Measurements from ENCODE around the gene PSMB11. TPM values are rescaled to one million over a fixed set of nuclear protein-coding genes. Genes with fewer than 3 reads are reported as not detected.

Gene PSMB11
- total RNA-seq, 1 experiment from 2014 or later: not detected

DNA sequence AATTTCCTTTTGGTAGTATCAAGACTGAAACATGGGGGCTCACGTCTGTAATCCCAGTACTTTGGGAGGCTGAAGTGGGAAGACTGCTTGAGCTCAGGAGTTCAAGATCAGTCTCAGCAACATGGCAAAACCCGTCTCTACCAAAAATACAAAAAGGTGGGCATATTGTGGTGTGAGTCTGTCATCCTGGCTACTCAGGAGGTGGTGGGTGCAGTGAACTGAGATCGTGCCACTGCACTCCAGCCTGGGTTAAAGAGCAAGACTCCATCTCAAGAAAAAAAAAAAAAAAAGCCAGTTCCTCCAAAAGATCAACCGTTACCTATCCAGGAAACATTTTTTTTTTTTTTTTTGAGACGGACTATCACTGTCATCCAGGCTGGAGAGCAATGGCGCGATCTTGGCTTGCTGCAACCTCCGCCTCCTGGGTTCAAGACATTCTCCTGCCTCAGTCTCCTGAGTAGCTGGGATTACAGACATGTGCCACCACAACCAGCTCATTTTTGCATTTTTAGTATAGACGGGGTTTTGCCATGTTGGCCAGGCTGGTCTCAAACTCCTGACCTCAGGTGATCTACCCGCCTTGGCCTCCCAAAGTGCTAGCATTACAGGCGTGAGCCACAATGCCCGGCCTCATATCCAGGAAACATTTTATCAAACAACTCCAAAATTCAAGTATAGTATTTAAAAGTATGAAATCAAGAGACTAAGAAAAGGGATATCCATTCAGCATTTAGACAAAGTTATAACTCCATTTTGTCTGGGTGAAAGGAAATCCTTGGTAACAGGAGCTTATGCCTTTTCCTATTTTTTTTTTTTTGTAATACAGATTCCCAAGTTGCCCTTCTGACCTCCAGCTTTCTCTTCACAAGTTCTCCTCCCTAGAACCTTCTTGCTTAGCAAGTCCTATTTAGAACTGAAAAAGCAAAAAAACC, 49.5 kb downstream of the PSMB11 start:
- DNase-seq: no peak
- Histone ChIP-seq H3K36me3 (peaks cover 52% of the 10 kb centered on the region), H3K9me3 (replicated peaks) (no peaks in the 10 kb centered on the region), H3K27ac (no peak overlapping the region), H3K4me3 (no peak overlapping the region), H3K4me1 (peaks cover 2% of the 10 kb centered on the region; the same call in 1 of the 2 replicates), H3K27me3 (no peaks in the 10 kb centered on the region)

DNA sequence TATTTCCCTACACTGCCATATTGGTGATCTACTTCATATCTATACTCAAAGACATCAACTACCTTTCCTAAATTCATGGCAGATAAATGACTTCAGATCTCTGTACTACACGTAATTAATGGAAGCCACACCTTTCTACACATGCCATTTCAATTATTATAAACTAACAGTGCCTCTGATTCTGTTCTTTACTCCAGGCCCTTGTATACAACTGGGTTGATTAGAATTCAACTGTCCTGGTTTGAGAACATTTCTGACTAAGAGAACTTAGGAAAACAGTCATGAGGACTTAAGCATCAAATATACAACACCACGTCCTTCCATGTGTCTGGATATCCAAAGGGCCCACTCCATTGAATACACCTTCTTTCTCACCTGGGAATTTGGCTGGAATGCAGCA, 51.1 kb downstream of the PSMB11 start:
- Histone ChIP-seq H3K27me3 (no peaks in the 10 kb centered on the region), H3K9me3 (replicated peaks) (no peaks in the 10 kb centered on the region), H3K27ac (no peak overlapping the region), H3K4me3 (no peak overlapping the region), H3K36me3 (peaks cover 43% of the 10 kb centered on the region), H3K4me1 (peaks cover 2% of the 10 kb centered on the region; the same call in 1 of the 2 replicates)
- DNase-seq: no peak

DNA sequence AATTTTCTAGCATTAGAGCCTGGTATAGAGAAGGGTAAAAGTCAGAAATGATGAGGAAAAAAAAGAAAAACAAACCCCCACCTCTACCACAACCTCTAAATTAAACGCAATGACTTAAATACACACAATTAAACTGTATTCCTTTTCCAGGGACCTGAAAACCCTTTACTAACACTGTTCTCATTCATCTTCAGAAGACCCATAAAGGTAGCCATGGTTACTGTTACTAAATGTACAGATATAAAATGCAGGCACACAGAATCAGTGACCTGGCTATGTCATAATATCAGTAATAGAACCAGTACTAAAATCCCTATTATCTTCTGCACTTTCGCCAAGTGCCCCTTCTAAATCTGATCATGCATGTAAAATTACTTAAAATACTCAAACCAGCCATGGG, 51.5 kb downstream of the PSMB11 start:
- Histone ChIP-seq H3K4me3 (no peak overlapping the region; the same call in 1 of the 2 replicates), H3K27ac (no peak overlapping the region), H3K9me3 (replicated peaks) (no peaks in the 10 kb centered on the region), H3K36me3 (peaks cover 43% of the 10 kb centered on the region), H3K27me3 (no peaks in the 10 kb centered on the region), H3K4me1 (peaks cover 2% of the 10 kb centered on the region; the same call in 1 of the 2 replicates)
- DNase-seq: no peak

Other genes starting within 250 kb of the PSMB11 start
- 46.2 and 47.8 TPM in 2 replicates for gene SLC7A7, start 226.8 kb upstream of the PSMB11 start, total RNA-seq (2014; rRNA removed; shearing (Covaris generic))
- gene MRPL52, start 212.3 kb upstream of the PSMB11 start, total RNA-seq (2014; rRNA removed; shearing (Covaris generic)): 65.1 and 95.5 TPM in 2 replicates
- 96.7 and 98.7 TPM in 2 replicates for gene MMP14, start 205.6 kb upstream of the PSMB11 start, total RNA-seq (2014; rRNA removed; shearing (Covaris generic))
- gene LRP10, start 170.5 kb upstream of the PSMB11 start, total RNA-seq (2014; rRNA removed; shearing (Covaris generic)): 12.2 and 12.5 TPM in 2 replicates
- gene REM2, start 159.0 kb upstream of the PSMB11 start, total RNA-seq (2014; rRNA removed; shearing (Covaris generic)): not detected in 2 replicates
- 83.8 and 92.9 TPM in 2 replicates for gene RBM23, start 123.1 kb upstream of the PSMB11 start, total RNA-seq (2014; rRNA removed; shearing (Covaris generic))
- 104 and 113 TPM in 2 replicates for gene PRMT5, start 112.8 kb upstream of the PSMB11 start, total RNA-seq (2014; rRNA removed; shearing (Covaris generic))
- 42.9 and 44.5 TPM in 2 replicates for gene HAUS4, start 85.1 kb upstream of the PSMB11 start, total RNA-seq (2014; rRNA removed; shearing (Covaris generic))
- gene AJUBA, start 59.7 kb upstream of the PSMB11 start, total RNA-seq (2014; rRNA removed; shearing (Covaris generic)): 41.1 and 47.3 TPM in 2 replicates
- gene C14orf93, start 32.1 kb upstream of the PSMB11 start, total RNA-seq (2014; rRNA removed; shearing (Covaris generic)): 11.9 and 13.5 TPM in 2 replicates
- 224 and 242 TPM in 2 replicates for gene PSMB5, start 7.3 kb upstream of the PSMB11 start, total RNA-seq (2014; rRNA removed; shearing (Covaris generic))
- gene CDH24, start 15.3 kb downstream of the PSMB11 start, total RNA-seq (2014; rRNA removed; shearing (Covaris generic)): 8.3 and 9.6 TPM in 2 replicates
- gene ACIN1, start 52.9 kb downstream of the PSMB11 start, total RNA-seq (2014; rRNA removed; shearing (Covaris generic)): 143 and 164 TPM in 2 replicates
- gene C14orf119, start 53.3 kb downstream of the PSMB11 start, total RNA-seq (2014; rRNA removed; shearing (Covaris generic)): 43.6 and 46.0 TPM in 2 replicates
- gene CIROP, start 62.8 kb downstream of the PSMB11 start, total RNA-seq (2014; rRNA removed; shearing (Covaris generic)): not detected in 2 replicates
- not detected in 2 replicates for gene CEBPE, start 77.0 kb downstream of the PSMB11 start, total RNA-seq (2014; rRNA removed; shearing (Covaris generic))
- 0.04 TPM in 1 of 2 replicates, not detected in the other for gene SLC7A8, start 141.4 kb downstream of the PSMB11 start, total RNA-seq (2014; rRNA removed; shearing (Covaris generic))
- gene RNF212B, start 195.7 kb downstream of the PSMB11 start, total RNA-seq (2014; rRNA removed; shearing (Covaris generic)): not detected in 2 replicates
- gene HOMEZ, start 243.9 kb downstream of the PSMB11 start, total RNA-seq (2014; rRNA removed; shearing (Covaris generic)): 10.4 and 11.2 TPM in 2 replicates

Data from SJCRH30 (cell line).